Neural progenitor cell (in vitro differentiated cells): Measurements from ENCODE around the gene ZNF599. TPM values are rescaled to one million over a fixed set of nuclear protein-coding genes. Genes with fewer than 3 reads are reported as not detected.

ENCODE experiments used
- DNase-seq: peaks from one replicate; pipeline ENCODE4 v3.0.0-alpha.2; 2016; ENCODE audit warnings: low spot score
- H2AFZ ChIP-seq: fragments of 200-600 bp; sonication (generic); replicated peaks from 2 replicates; pipeline ENCODE4 v1.6.1; 2016; ENCODE audit warnings: antibody characterized with exemption
- H3F3A ChIP-seq: fragments of 200-600 bp; sonication (generic); 2 replicates; pipeline ENCODE4 v1.6.1; 2016; ENCODE audit warnings: antibody characterized with exemption, low read depth
- H3K27ac ChIP-seq: fragments of 200-600 bp; sonication (generic); 2 replicates; pipeline ENCODE4 v1.5.1; 2016; ENCODE audit warnings: mild to moderate bottlenecking
- H3K27me3 ChIP-seq: fragments of 200-600 bp; sonication (generic); 2 replicates; pipeline ENCODE4 v1.6.1; 2016; ENCODE audit warnings: mild to moderate bottlenecking, moderate library complexity
- H3K36me3 ChIP-seq: fragments of 200-600 bp; sonication (generic); 2 replicates; pipeline ENCODE4 v1.5.1; 2016
- H3K4me1 ChIP-seq: fragments of 200-600 bp; sonication (generic); 2 replicates; pipeline ENCODE4 v1.6.1; 2016; ENCODE audit warnings: mixed run types
- H3K4me2 ChIP-seq: fragments of 200-600 bp; sonication (generic); 2 replicates; pipeline ENCODE4 v1.6.1; 2016
- H3K4me3 ChIP-seq: fragments of 200-600 bp; sonication (generic); 2 replicates; pipeline ENCODE4 v1.5.1; 2016
- H3K79me2 ChIP-seq: fragments of 200-600 bp; sonication (generic); 2 replicates; pipeline ENCODE4 v1.6.1; 2016; ENCODE audit warnings: low read depth
- H3K9ac ChIP-seq: fragments of 200-600 bp; sonication (generic); 2 replicates; pipeline ENCODE4 v1.6.1; 2016
- H3K9me3 ChIP-seq: fragments of 200-600 bp; sonication (generic); 2 replicates; pipeline ENCODE4 v1.5.1; 2016; ENCODE audit warnings: low read depth
- H4K20me1 ChIP-seq: fragments of 200-600 bp; sonication (generic); 2 replicates; pipeline ENCODE4 v1.6.1; 2016; ENCODE audit warnings: low read depth
- H3K27ac Mint-ChIP-seq: 3 replicates; pipeline ENCODE4 v1.8.0; 2021; ENCODE audit warnings: mixed read lengths
- H3K27me3 Mint-ChIP-seq: 2 replicates; pipeline ENCODE4 v1.8.0; 2022; ENCODE audit warnings: low read depth, mild to moderate bottlenecking, inconsistent platforms, moderate library complexity, mixed read lengths; ENCODE audit not compliant: insufficient read depth
- H3K36me3 Mint-ChIP-seq: 3 replicates; pipeline ENCODE4 v1.8.0; 2021; ENCODE audit warnings: mixed read lengths
- H3K4me1 Mint-ChIP-seq: 3 replicates; pipeline ENCODE4 v1.8.0; 2021; ENCODE audit warnings: mixed read lengths
- H3K4me3 Mint-ChIP-seq: 3 replicates; pipeline ENCODE4 v1.8.0; 2021; ENCODE audit warnings: mild to moderate bottlenecking, moderate library complexity, mixed read lengths
- H3K9me3 Mint-ChIP-seq: 3 replicates; pipeline ENCODE4 v1.8.0; 2020; ENCODE audit warnings: mixed read lengths
- CTCF ChIP-seq: fragments of 200-600 bp; sonication (generic); IDR thresholded peaks from 2 replicates; pipeline ENCODE4 v1.5.1; 2017; ENCODE audit warnings: antibody characterized with exemption, mild to moderate bottlenecking
- EZH2 ChIP-seq: fragments of 200-600 bp; sonication (generic); IDR thresholded peaks from 2 replicates; pipeline ENCODE4 v1.6.1; 2017; ENCODE audit warnings: antibody characterized with exemption, mild to moderate bottlenecking, moderate library complexity
- EZH2phosphoT487 ChIP-seq: fragments of 200-600 bp; sonication (generic); IDR thresholded peaks from 2 replicates; pipeline ENCODE4 v1.6.1; 2017; ENCODE audit warnings: antibody characterized with exemption
- total RNA-seq: library from RNA; depleted of rRNA; stranded (reverse); fragments of >200 nt; gene quantifications from 2 replicates; pipeline ENCODE4 v1.2.3, GENCODE V29; 2015; ENCODE audit warnings: low replicate concordance

The ZNF599 gene
- total RNA-seq, 1 donor from 2014 or later, result 12.7 TPM

GRCh38 chr19:34794066-34794960 is 21.3 kb upstream of the ZNF599 start:
- H3K27me3 Mint-ChIP-seq, result peaks cover 6% of the 10 kb centered on the region
- no peak overlapping the region for H2AFZ ChIP-seq
- H3K4me2 ChIP-seq, result no peak overlapping the region
- no peak overlapping the region for H3K4me3 Mint-ChIP-seq
- H3K36me3 ChIP-seq, result no peaks in the 10 kb centered on the region
- H3K27ac ChIP-seq, result no peak overlapping the region
- H3K79me2 ChIP-seq, result no peaks in the 10 kb centered on the region
- DNase-seq, result no peak
- H3K9me3 ChIP-seq, result no peaks in the 10 kb centered on the region
- no peaks in the 10 kb centered on the region for H4K20me1 ChIP-seq
- H3K9me3 Mint-ChIP-seq, result peaks cover 13% of the 10 kb centered on the region
- TF ChIP-seq CTCF (no peak), EZH2phosphoT487 (no peak), EZH2 (no peak)
- no peak overlapping the region for H3K9ac ChIP-seq
- no peaks in the 10 kb centered on the region for H3K36me3 Mint-ChIP-seq
- H3F3A ChIP-seq, result no peaks in the 10 kb centered on the region
- no peaks in the 10 kb centered on the region for H3K4me1 ChIP-seq
- H3K4me3 ChIP-seq, result no peak overlapping the region
- H3K27ac Mint-ChIP-seq, result no peak overlapping the region
- H3K4me1 Mint-ChIP-seq, result no peaks in the 10 kb centered on the region
- H3K27me3 ChIP-seq, result no peaks in the 10 kb centered on the region

GRCh38 chr19:34793565-34793964 is 20.6 kb upstream of the ZNF599 start:
- Histone ChIP-seq H3K9me3 (no peaks in the 10 kb centered on the region), H3K9ac (no peak overlapping the region), H4K20me1 (no peaks in the 10 kb centered on the region)

GRCh38 chr19:34788074-34788473 is 15.1 kb upstream of the ZNF599 start:
- Histone ChIP-seq H3K27ac (no peak overlapping the region), H3F3A (no peaks in the 10 kb centered on the region), H3K36me3 (no peaks in the 10 kb centered on the region), H3K9ac (no peak overlapping the region), H3K4me3 (no peak overlapping the region), H3K4me2 (no peak overlapping the region), H4K20me1 (no peaks in the 10 kb centered on the region), H3K9me3 (no peaks in the 10 kb centered on the region), H3K79me2 (no peaks in the 10 kb centered on the region), H3K27me3 (no peaks in the 10 kb centered on the region), H3K4me1 (no peaks in the 10 kb centered on the region), H2AFZ (no peak overlapping the region)
- H3K36me3 Mint-ChIP-seq, result no peaks in the 10 kb centered on the region
- H3K27ac Mint-ChIP-seq, result no peak overlapping the region
- DNase-seq, result no peak
- TF ChIP-seq EZH2, result no peak
- no peak for TF ChIP-seq CTCF
- no peak for TF ChIP-seq EZH2phosphoT487
- no peak overlapping the region for H3K4me3 Mint-ChIP-seq
- H3K27me3 Mint-ChIP-seq, result peaks cover 8% of the 10 kb centered on the region
- H3K9me3 Mint-ChIP-seq, result peaks cover 12% of the 10 kb centered on the region
- no peaks in the 10 kb centered on the region for H3K4me1 Mint-ChIP-seq

More at GRCh38 chr19:34793565-34793964, 20.6 kb upstream of the ZNF599 start:
- no peaks in the 10 kb centered on the region for H3K4me1 ChIP-seq
- no peak for TF ChIP-seq EZH2
- no peak for TF ChIP-seq CTCF
- TF ChIP-seq EZH2phosphoT487, result no peak
- no peaks in the 10 kb centered on the region for H3K79me2 ChIP-seq
- no peaks in the 10 kb centered on the region for H3K36me3 Mint-ChIP-seq
- no peak overlapping the region for H3K27ac ChIP-seq
- no peak overlapping the region for H3K4me3 Mint-ChIP-seq
- H3K4me3 ChIP-seq, result no peak overlapping the region
- H3K27me3 Mint-ChIP-seq, result peaks cover 6% of the 10 kb centered on the region
- no peaks in the 10 kb centered on the region for H3K36me3 ChIP-seq
- no peaks in the 10 kb centered on the region for H3K4me1 Mint-ChIP-seq
- H2AFZ ChIP-seq, result no peak overlapping the region
- no peak overlapping the region for H3K4me2 ChIP-seq
- no peaks in the 10 kb centered on the region for H3K27me3 ChIP-seq
- H3K9me3 Mint-ChIP-seq, result peaks cover 15% of the 10 kb centered on the region
- no peak overlapping the region for H3K27ac Mint-ChIP-seq
- H3F3A ChIP-seq, result no peaks in the 10 kb centered on the region
- DNase-seq, result no peak
